ENCODE data around the gene BMAL2. TPM values are rescaled to one million over a fixed set of nuclear protein-coding genes. Genes with fewer than 3 reads are reported as not detected.
A peak's percentile ranks its signal among the peaks of the same experiment; 100 is the strongest.

Gene BMAL2
- total RNA-seq, 1 donor from 2014 or later, result 58.8 TPM

DNA sequence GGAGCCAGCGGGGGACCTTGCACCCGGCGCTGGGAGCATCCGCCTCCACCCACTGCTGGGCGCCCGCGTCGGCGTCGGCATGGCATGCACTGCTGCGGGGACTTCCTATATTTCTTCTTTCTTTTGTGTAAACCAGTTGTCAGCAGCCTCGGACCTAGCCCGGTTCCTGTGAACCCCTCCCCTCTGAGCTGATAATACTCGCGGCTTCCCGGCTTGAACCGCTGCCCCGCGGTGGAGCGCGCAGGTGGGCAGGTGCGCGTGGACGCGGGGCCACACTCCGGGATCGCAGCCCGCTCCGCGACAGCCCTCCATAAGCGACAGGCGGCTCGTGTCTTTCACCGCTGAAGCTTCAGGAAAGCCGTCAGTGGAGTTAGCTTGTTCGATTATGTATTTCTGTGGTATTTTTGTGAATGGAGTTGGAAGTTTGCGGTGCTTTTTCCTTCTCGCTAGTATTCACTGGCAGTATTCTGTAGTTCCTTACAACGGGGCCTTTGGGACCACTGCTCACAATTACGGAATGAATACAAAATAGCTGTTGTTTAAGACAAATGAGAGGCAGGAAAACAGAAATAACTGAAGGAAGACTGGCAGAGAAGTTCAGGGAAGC, 870 bp downstream of the BMAL2 start:
- intact Hi-C loops (cut with micrococcal nuclease), result loop anchor here (2.0 to 5.0 kb wide), 8 partner anchors 49 to 1769 kb away; partner anchors contain the start of genes MRPS35 and PPFIBP1
- DNase-seq, result peak; percentile 88
- Mint-ChIP-seq H3K9me3 (no peaks in the 10 kb centered on the region), H3K4me3 (peak overlapping the region; percentile 97), H3K27me3 (no peaks in the 10 kb centered on the region), H3K27ac (peak overlapping the region; percentile 98), H3K4me1 (peaks cover 65% of the 10 kb centered on the region), H3K36me3 (ENCODE audit: low read depth) (peaks cover 2% of the 10 kb centered on the region)

- intact Hi-C loops (cut with micrococcal nuclease), result loop anchor here (5.0 kb wide), 7 partner anchors 48 to 1768 kb away; partner anchors contain the start of gene PPFIBP1
- Mint-ChIP-seq H3K27ac (peak overlapping the region; percentile 98), H3K27me3 (no peaks in the 10 kb centered on the region)
Measured at GRCh38 chr12:27334042-27334720, 1.5 kb downstream of the BMAL2 start.

DNA sequence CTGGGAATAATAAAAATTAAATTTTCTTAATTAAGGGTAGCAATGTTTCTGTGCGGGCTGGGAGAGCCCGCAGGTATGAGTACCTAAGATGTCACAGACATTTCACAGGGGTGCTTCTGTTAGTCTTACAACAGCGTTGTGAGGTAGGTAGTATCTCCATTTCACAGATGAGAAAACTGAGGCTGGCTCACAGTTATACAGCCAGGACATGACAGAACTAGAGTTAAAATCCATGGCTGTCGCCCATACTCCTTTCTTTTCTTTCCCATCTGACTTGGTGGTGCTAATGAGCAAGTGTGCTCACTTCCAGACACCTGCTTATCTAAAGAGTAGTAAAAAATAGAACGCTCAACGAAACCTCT, 2.1 kb downstream of the BMAL2 start:
- Mint-ChIP-seq H3K36me3 (ENCODE audit: low read depth) (peaks cover 5% of the 10 kb centered on the region), H3K4me3 (no peak overlapping the region), H3K27ac (no peak overlapping the region), H3K27me3 (no peaks in the 10 kb centered on the region), H3K4me1 (peaks cover 62% of the 10 kb centered on the region), H3K9me3 (no peaks in the 10 kb centered on the region)
- no peak for DNase-seq
- intact Hi-C loops (cut with micrococcal nuclease), result loop anchor here (5.0 kb wide), 7 partner anchors 48 to 1768 kb away; partner anchors contain the start of gene PPFIBP1

More at GRCh38 chr12:27334042-27334720, 1.5 kb downstream of the BMAL2 start:
- peaks cover 5% of the 10 kb centered on the region for H3K36me3 Mint-ChIP-seq (ENCODE audit: low read depth)
- DNase-seq, result no peak
- H3K9me3 Mint-ChIP-seq, result no peaks in the 10 kb centered on the region
- peaks cover 67% of the 10 kb centered on the region for H3K4me1 Mint-ChIP-seq
- H3K4me3 Mint-ChIP-seq, result peak overlapping the region; percentile 97

DNA sequence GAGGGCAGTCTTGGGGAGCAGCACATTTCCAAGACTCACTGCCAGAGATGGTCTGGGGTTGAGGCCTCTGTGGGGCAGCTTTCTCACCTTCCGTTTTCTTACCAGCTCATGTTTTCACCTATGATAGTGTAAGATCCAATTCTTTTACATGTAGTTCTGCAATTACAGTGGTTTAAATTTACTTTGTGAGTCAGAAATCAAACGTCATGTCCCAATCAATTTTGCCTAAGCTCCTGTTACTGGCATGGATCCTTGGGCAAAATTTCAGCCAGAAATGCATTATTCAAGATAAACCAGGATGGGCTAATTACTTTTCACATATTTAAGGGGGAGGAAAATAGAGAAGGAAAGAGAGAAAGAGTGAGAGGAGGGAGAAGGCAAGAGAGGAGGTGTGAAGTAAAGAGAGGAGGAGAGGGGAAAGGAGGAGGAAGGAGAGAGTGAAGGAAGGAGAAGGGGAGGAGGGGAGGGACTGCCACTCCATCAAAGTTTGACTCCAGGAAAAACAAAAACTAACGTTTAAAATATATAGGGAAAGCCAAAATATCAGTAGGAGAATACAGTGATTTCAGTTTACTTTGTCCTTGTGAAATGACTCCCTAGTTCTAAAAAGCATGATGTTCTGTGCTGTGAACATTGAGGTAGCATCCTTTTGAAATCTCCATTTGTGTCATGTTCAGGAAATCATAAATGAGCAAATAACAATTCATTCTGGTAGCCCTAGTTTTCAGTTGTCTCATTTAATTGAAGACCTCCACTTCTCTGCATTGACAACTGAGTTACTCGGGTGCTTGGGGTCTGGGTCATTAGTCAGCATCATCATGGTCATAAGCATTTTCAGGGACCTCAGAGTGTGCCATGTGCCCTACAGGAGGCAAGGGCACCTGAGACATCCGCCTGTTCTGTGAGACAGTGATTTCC, 3.0 kb downstream of the BMAL2 start:
- Mint-ChIP-seq H3K36me3 (ENCODE audit: low read depth) (peaks cover 7% of the 10 kb centered on the region), H3K4me3 (no peak overlapping the region), H3K4me1 (peaks cover 57% of the 10 kb centered on the region), H3K9me3 (no peaks in the 10 kb centered on the region), H3K27me3 (no peaks in the 10 kb centered on the region), H3K27ac (peak overlapping the region; percentile 8)
- intact Hi-C loops (cut with micrococcal nuclease), result no loop called here
- no peak for DNase-seq

- no peaks in the 10 kb centered on the region for H3K9me3 Mint-ChIP-seq
- no peaks in the 10 kb centered on the region for H3K27me3 Mint-ChIP-seq
- peaks cover 56% of the 10 kb centered on the region for H3K4me1 Mint-ChIP-seq
- H3K27ac Mint-ChIP-seq, result no peak overlapping the region
- H3K4me3 Mint-ChIP-seq, result no peak overlapping the region
- intact Hi-C loops (cut with micrococcal nuclease), result no loop called here
- H3K36me3 Mint-ChIP-seq (ENCODE audit: low read depth), result peaks cover 7% of the 10 kb centered on the region
- no peak for DNase-seq
Measured at GRCh38 chr12:27336282-27336653, 3.6 kb downstream of the BMAL2 start.

DNA sequence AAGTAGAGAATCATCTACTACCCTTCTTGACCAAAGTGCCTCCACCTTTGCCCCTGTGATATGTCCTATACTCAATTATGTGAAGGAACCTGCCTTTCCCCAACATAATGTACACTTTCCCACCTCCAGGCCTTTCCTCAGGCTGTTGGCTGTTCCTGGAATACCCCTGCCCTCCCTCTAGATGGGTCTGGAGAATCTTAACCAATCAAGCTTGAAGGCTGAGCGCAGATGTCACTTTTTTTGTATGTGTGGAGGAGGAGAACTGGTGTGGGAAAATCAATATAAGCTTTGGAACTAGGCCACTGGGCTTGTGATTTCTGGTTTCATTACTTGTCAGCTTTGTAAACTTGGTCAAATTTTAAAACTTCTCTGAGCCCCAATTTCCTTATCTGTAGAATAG, 4.7 kb downstream of the BMAL2 start:
- peaks cover 45% of the 10 kb centered on the region for H3K4me1 Mint-ChIP-seq
- intact Hi-C loops (cut with micrococcal nuclease), result no loop called here
- H3K4me3 Mint-ChIP-seq, result no peak overlapping the region
- H3K36me3 Mint-ChIP-seq (ENCODE audit: low read depth), result peaks cover 7% of the 10 kb centered on the region
- no peaks in the 10 kb centered on the region for H3K27me3 Mint-ChIP-seq
- H3K27ac Mint-ChIP-seq, result no peak overlapping the region
- no peak for DNase-seq
- no peaks in the 10 kb centered on the region for H3K9me3 Mint-ChIP-seq

DNA sequence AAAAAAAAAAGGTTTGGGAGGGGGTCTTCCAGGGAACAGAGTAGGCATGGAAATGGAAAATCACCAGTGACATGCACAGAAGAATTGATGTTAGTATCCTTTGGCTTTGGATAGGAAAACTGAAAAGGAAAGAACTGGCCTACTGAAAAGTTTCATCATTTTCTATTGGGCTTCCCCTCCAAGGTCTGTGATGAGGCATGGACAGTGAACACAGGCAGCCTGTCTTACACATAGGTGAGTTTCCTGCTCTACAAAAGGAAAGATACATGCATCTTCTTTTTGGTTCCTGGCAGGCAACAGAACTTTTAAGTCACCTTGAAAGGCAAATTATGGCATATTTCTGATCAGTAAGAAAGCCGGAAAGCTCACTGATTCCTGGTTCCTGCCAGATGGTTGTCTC, 5.8 kb downstream of the BMAL2 start:
- no peaks in the 10 kb centered on the region for H3K9me3 Mint-ChIP-seq
- intact Hi-C loops (cut with micrococcal nuclease), result no loop called here
- H3K4me3 Mint-ChIP-seq, result no peak overlapping the region
- no peak for DNase-seq
- no peak overlapping the region for H3K27ac Mint-ChIP-seq
- H3K36me3 Mint-ChIP-seq (ENCODE audit: low read depth), result peaks cover 5% of the 10 kb centered on the region
- H3K4me1 Mint-ChIP-seq, result peaks cover 41% of the 10 kb centered on the region
- no peaks in the 10 kb centered on the region for H3K27me3 Mint-ChIP-seq

GRCh38 chr12:27340971-27341370, 8.3 kb downstream of the BMAL2 start:
- H3K4me3 Mint-ChIP-seq, result no peak overlapping the region
- intact Hi-C loops (cut with micrococcal nuclease), result no loop called here

GRCh38 chr12:27342536-27342935, 9.9 kb downstream of the BMAL2 start:
- peak; percentile 24 for DNase-seq
- H3K4me1 Mint-ChIP-seq, result peaks cover 25% of the 10 kb centered on the region

More at GRCh38 chr12:27340971-27341370, 8.3 kb downstream of the BMAL2 start:
- H3K36me3 Mint-ChIP-seq (ENCODE audit: low read depth), result peaks cover 5% of the 10 kb centered on the region
- H3K27ac Mint-ChIP-seq, result no peak overlapping the region
- peaks cover 28% of the 10 kb centered on the region for H3K4me1 Mint-ChIP-seq
- no peaks in the 10 kb centered on the region for H3K9me3 Mint-ChIP-seq
- no peak for DNase-seq
- H3K27me3 Mint-ChIP-seq, result no peaks in the 10 kb centered on the region

DNA sequence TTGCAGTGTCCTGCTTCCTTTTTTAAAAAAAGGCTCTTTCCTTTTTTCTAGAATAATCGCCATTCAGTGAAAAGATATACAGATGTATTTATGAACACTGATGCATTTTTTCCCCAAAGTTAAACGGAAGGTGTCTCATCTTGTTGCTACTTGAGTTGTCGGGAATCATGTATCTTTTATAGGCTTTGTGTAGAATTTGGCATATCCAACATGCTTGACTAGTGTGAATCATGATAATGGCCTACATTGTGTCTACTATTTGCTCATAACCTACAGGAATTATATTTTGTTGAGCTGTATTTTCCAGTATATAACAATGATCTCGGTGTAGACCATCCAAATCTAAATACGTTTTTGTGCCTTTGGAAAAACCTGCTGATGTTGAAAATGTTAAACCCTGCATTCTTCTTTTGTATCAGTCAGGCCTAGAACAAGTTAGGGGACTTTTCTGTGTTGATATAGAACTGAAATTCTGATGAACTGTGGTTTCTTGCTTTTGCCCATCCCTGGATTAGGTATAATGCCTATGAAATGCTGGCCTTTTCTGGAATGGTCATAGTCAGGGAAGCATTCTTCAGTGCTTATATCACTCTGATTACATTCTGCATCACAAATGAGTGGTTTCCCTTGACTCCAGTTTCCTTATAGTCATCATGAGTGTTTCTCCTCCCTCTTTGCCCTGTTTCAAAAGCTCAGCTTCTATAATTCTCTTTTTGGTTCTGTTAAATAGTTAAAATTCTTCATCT, 10.8 kb downstream of the BMAL2 start:
- H3K4me3 Mint-ChIP-seq, result no peak overlapping the region
- intact Hi-C loops (cut with micrococcal nuclease), result no loop called here
- H3K27ac Mint-ChIP-seq, result no peak overlapping the region
- peak; percentile 22 for DNase-seq
- H3K4me1 Mint-ChIP-seq, result peaks cover 19% of the 10 kb centered on the region
- no peaks in the 10 kb centered on the region for H3K27me3 Mint-ChIP-seq
- no peaks in the 10 kb centered on the region for H3K9me3 Mint-ChIP-seq
- H3K36me3 Mint-ChIP-seq (ENCODE audit: low read depth), result peaks cover 5% of the 10 kb centered on the region

More at GRCh38 chr12:27342536-27342935, 9.9 kb downstream of the BMAL2 start:
- no peaks in the 10 kb centered on the region for H3K9me3 Mint-ChIP-seq
- intact Hi-C loops (cut with micrococcal nuclease), result no loop called here
- peaks cover 5% of the 10 kb centered on the region for H3K36me3 Mint-ChIP-seq (ENCODE audit: low read depth)
- no peaks in the 10 kb centered on the region for H3K27me3 Mint-ChIP-seq
- H3K4me3 Mint-ChIP-seq, result no peak overlapping the region
- H3K27ac Mint-ChIP-seq, result no peak overlapping the region

DNA sequence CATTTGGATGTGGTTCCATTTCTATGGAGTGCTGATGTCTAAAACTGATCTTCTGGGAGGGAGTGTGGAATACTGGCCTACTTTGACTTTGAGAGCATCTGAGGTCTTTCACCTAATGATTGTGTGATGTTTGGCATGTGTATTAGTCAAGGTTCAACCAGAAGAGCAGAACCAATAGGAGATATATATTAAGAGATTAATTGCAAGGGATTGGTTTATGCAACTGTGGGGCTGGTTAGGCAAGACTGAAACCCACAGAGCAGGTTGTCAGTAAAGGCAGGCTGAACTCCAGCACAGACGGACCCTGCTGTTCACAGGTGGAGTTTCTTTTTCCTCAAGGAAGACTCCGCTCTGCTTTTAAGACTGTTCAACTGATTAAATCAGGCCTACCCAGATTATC, 11.6 kb downstream of the BMAL2 start:
- H3K27me3 Mint-ChIP-seq, result no peaks in the 10 kb centered on the region
- DNase-seq, result peak; percentile 22
- peaks cover 2% of the 10 kb centered on the region for H3K36me3 Mint-ChIP-seq (ENCODE audit: low read depth)
- intact Hi-C loops (cut with micrococcal nuclease), result no loop called here
- H3K4me1 Mint-ChIP-seq, result peaks cover 15% of the 10 kb centered on the region
- H3K9me3 Mint-ChIP-seq, result no peaks in the 10 kb centered on the region
- H3K27ac Mint-ChIP-seq, result no peak overlapping the region
- H3K4me3 Mint-ChIP-seq, result no peak overlapping the region

GRCh38 chr12:27344760-27345159, 12.1 kb downstream of the BMAL2 start:
- peaks cover 2% of the 10 kb centered on the region for H3K36me3 Mint-ChIP-seq (ENCODE audit: low read depth)
- no peak overlapping the region for H3K27ac Mint-ChIP-seq
- H3K4me1 Mint-ChIP-seq, result peaks cover 15% of the 10 kb centered on the region
- no peaks in the 10 kb centered on the region for H3K27me3 Mint-ChIP-seq
- H3K4me3 Mint-ChIP-seq, result no peak overlapping the region
- intact Hi-C loops (cut with micrococcal nuclease), result no loop called here
- DNase-seq, result no peak
- H3K9me3 Mint-ChIP-seq, result no peaks in the 10 kb centered on the region

- Mint-ChIP-seq H3K27me3 (no peaks in the 10 kb centered on the region), H3K27ac (no peak overlapping the region), H3K36me3 (ENCODE audit: low read depth) (peaks cover under 1% of the 10 kb centered on the region), H3K4me3 (no peak overlapping the region), H3K4me1 (peaks cover 15% of the 10 kb centered on the region), H3K9me3 (no peaks in the 10 kb centered on the region)
- no peak for DNase-seq
- intact Hi-C loops (cut with micrococcal nuclease), result no loop called here
Measured at GRCh38 chr12:27345376-27345775, 12.7 kb downstream of the BMAL2 start.
